ENCODE results near the gene STAP2. TPM values are rescaled to one million over a fixed set of nuclear protein-coding genes. Genes with fewer than 3 reads are reported as not detected.
"Not testable (repeated sequence)": the region's sequence is repeated elsewhere in the genome, so short reads cannot be mapped to it uniquely, and the experiment has no call there.

Gene STAP2
- total RNA-seq, 1 donor from 2014 or later, result 35.6 TPM

- TF ChIP-seq CTCF (IDR thresholded peaks at IDR 0.05; ENCODE audit: unreplicated experiment), result no peak
- Mint-ChIP-seq H3K36me3 (ENCODE audit: insufficient read depth) (peaks cover 1% of the 10 kb centered on the region), H3K9me3 (ENCODE audit: low read depth) (no peaks in the 10 kb centered on the region), H3K4me1 (ENCODE audit: low read depth) (peaks cover 16% of the 10 kb centered on the region), H3K27me3 (no peaks in the 10 kb centered on the region), H3K27ac (peak overlapping the region; percentile 96), H3K4me3 (ENCODE audit: low read depth) (peak overlapping the region; percentile 89)
- no peak for DNase-seq (ENCODE audit: low spot score, unreplicated experiment)
These were observed 654 bp downstream of the STAP2 start for GRCh38 chr19:4337906-4338440.

- Mint-ChIP-seq H3K27me3 (no peaks in the 10 kb centered on the region), H3K4me3 (ENCODE audit: low read depth) (no peak overlapping the region), H3K36me3 (ENCODE audit: insufficient read depth) (peaks cover 1% of the 10 kb centered on the region), H3K4me1 (ENCODE audit: low read depth) (peaks cover 9% of the 10 kb centered on the region), H3K9me3 (ENCODE audit: low read depth) (no peaks in the 10 kb centered on the region), H3K27ac (no peak overlapping the region)
- TF ChIP-seq CTCF (IDR thresholded peaks at IDR 0.05; ENCODE audit: unreplicated experiment), result no peak
- no peak for DNase-seq (ENCODE audit: low spot score, unreplicated experiment)
These were observed 3.6 kb downstream of the STAP2 start for GRCh38 chr19:4334929-4335570.

- Mint-ChIP-seq H3K4me3 (ENCODE audit: low read depth) (no peak overlapping the region), H3K27ac (no peak overlapping the region), H3K4me1 (ENCODE audit: low read depth) (peaks cover 2% of the 10 kb centered on the region), H3K27me3 (peaks cover 9% of the 10 kb centered on the region), H3K36me3 (ENCODE audit: insufficient read depth) (peaks cover 3% of the 10 kb centered on the region), H3K9me3 (ENCODE audit: low read depth) (no peaks in the 10 kb centered on the region)
- TF ChIP-seq CTCF (IDR thresholded peaks at IDR 0.05; ENCODE audit: unreplicated experiment), result no peak
- DNase-seq (ENCODE audit: low spot score, unreplicated experiment), result no peak
These were observed 8.8 kb downstream of the STAP2 start for GRCh38 chr19:4329858-4330257.

- not testable (repeated sequence) for DNase-seq (ENCODE audit: low spot score, unreplicated experiment); H3K9me3 Mint-ChIP-seq (ENCODE audit: low read depth); H3K27ac Mint-ChIP-seq; H3K36me3 Mint-ChIP-seq (ENCODE audit: insufficient read depth); H3K4me1 Mint-ChIP-seq (ENCODE audit: low read depth); H3K27me3 Mint-ChIP-seq
- H3K4me3 Mint-ChIP-seq (ENCODE audit: low read depth), result peak overlapping the region; percentile 65
These were observed 9.5 kb downstream of the STAP2 start for GRCh38 chr19:4328991-4329681.

- DNase-seq (ENCODE audit: low spot score, unreplicated experiment), result peak; percentile 96
- peaks cover 4% of the 10 kb centered on the region for H3K36me3 Mint-ChIP-seq (ENCODE audit: insufficient read depth)
- H3K27ac Mint-ChIP-seq, result no peak overlapping the region
- peaks cover 9% of the 10 kb centered on the region for H3K27me3 Mint-ChIP-seq
- peak overlapping the region; percentile 65 for H3K4me3 Mint-ChIP-seq (ENCODE audit: low read depth)
- TF ChIP-seq CTCF (IDR thresholded peaks at IDR 0.05; ENCODE audit: unreplicated experiment), result no peak
- no peaks in the 10 kb centered on the region for H3K9me3 Mint-ChIP-seq (ENCODE audit: low read depth)
- peaks cover 2% of the 10 kb centered on the region for H3K4me1 Mint-ChIP-seq (ENCODE audit: low read depth)
These were observed 10.2 kb downstream of the STAP2 start for GRCh38 chr19:4328243-4328990.
